NCI-H345 treated with DMSO at 0.1 percent for 48 hours (cell line): ENCODE measurements around the gene HDDC2.

Source experiments
- DNase-seq: peaks from one replicate; lab custom pipeline; 2025; ENCODE audit not compliant: unreplicated experiment; lab: John Stamatoyannopoulos, UW

The HDDC2 gene

DNA sequence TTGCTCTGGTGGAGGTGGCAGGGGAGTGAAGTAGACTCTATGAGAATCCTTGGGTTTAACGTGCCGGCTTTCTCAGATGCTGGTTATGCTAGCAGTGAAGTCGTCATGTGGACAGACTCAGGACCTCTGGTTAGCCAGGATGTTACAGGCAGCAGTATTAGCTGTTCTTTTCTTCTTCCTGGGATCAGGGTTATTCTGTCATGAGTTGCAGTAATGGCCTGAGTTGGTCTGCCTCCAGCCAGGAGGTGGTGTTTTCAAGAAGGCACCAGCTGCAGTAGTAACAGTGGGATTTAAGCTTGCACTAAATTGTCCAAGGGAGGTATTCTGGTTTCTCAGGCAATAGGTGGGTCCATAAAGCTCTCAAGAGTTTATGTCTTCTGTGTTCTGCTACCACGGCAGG lies 56.7 kb downstream of the HDDC2 start:
- DNase-seq = no peak

DNA sequence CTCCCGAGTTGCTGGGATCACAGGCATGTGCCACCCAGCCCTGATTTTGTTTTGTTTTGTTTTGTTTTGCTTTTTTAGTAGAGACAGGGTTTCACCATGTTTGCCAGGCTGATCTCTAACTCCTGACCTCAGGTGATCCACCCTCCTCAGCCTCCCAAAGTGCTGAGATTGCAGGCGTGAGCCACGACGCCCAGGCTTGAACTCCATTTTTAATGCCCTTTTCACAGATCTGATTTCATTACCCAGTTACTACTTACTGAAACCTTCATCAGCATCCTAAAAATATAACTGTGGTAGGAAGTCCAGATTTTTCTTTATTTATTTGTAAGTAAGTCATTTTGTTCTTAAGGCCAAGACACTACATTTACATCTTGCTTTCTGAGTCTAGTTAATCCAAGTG lies 64.0 kb downstream of the HDDC2 start:
- no peak for DNase-seq

DNA sequence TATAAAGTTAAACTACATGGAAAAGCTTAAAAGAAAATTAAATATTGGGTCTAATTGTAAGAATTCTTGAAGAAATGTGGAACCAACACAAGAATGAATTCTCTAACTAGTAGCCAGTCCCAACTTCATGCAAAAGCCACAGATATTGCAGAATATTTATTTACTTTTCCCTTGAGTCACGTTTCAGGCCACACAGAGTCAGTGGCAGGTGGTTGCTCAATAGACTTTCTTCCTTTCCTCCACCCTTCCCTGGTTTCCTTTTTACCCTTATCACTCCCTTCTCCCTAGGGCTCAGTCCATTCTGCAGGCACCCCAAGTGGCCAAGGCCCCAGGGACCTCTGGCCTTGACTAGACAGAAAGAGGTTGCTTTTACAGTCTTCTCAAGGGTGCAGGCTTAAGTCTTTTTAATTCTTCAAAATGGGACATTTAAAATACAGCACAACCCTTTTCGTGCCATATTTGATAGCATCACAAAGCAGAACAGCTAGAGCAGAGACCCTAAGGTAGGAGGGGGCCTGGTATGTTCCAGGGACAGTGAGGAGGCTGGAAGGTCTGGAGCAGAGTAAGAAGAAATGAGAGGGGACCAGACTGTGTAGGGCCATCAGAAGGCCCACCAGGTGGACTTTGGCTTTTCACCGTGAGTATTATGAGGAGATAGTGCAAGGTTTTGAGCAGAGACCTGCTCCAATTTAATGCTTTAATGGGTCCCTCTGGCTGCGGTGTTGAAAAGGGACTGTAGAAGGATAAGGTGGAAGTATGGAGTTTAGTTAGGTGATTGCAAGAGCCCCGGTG lies 65.0 kb downstream of the HDDC2 start:
- no peak for DNase-seq

DNA sequence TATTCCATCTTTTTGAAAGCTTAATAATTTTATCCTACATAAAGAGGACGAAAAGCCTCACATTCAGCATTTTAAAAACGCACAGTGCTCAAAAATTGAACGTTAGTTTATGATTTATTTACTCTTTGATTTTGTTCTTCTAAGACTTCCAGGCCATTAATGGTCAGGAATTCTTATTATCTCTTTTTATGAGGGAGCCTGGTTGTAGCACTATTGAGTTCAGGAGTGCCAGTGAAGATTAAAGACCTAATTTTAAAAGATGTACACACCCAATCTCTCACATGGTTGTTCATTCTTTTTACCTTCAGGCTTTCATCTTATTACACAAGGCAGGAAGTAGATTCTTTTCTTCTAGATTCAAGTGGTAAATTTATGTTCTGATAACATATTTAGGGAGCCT lies 68.6 kb downstream of the HDDC2 start:
- no peak for DNase-seq

DNA sequence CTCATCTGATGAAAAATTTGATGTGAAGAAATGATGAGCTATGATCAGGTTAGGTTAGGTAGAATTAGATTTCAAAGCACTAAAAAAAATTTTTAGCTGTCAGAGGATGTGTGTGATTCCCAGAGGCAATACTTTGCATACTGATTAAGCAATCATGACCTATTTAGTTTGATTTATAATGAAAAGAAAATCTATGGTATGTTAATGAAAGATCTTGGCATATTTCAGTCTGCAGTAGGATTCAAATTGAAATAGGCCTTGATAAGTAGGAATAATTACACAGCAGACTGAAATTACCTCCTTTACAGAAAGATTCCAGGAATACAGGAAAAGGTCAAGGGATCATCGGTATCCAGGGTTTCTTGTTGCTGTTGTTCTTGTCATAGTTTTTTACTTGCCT lies 69.3 kb downstream of the HDDC2 start:
- no peak for DNase-seq

DNA sequence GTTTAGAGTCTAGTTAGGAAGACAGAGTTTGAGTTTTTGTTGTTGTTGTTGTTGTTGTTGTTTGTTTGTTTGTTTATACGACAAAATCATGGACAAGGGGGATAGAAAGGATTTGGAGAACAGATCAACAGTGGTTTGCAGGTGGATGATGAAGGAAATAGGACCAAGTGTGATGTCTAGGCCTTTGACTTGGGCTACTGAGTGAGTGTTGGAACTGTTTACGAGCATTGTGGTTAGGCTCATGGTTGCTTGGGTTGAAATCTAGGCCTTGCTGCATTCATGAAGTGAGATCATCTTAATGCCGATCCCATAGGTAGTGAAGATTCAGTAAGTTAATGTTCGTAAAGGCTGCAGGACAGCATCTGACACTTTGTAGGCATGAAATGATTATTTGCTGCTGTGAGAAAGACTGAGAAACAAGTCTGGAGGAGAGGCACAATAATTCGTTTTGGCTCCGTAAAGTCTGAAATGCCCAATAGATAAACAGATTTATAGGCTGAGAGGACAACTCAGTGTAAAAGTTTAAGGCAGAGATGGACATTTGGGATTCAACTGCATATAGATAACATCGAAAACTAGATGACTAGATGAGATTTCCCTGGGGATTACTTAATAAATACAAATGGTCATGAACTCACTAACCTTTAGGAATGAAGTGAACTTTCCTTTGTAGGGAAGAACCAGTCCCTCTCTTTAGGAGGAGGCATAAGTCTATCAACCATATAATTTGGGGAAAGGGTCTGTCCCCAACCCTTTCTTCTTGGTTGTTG lies 70.0 kb downstream of the HDDC2 start:
- DNase-seq = no peak

DNA sequence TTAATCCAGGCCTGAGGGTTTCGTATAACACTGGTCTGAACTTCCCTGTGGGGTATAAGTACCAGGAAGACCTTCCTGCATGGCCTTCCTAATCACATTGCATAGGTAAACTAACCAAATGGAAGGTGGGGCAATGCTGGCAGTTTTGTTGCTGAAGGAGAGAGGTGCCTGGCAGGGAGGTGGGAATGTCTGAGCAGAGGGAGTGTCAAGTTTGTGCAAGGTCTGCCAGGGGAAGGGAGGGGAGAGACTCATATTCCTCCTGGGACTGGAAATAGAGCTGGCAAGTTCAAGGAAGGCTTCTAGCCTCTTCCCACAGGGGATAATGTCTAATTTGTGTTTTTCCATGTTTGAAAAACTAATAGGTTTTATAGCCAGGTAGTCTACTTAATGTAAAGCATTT lies 70.6 kb downstream of the HDDC2 start:
- no peak for DNase-seq

DNA sequence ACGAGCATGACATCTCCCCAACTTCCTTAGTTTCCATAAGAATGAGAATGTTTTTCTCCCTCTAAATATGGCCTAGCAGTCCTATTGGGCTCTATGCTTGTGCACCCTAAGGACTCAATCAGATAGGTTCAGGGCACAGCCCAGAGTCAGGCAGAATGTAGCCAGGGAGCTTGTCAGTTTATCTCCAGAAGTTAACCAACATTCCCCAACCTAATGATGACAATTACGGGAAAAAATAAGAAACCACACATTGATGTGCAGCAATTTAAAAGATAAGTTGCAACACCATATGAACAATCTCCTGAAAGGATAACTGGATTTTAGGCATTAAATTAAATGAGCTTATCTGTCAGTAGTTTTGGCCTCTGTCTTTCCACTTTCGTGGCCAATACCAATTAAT lies 71.1 kb downstream of the HDDC2 start:
- no peak for DNase-seq

DNA sequence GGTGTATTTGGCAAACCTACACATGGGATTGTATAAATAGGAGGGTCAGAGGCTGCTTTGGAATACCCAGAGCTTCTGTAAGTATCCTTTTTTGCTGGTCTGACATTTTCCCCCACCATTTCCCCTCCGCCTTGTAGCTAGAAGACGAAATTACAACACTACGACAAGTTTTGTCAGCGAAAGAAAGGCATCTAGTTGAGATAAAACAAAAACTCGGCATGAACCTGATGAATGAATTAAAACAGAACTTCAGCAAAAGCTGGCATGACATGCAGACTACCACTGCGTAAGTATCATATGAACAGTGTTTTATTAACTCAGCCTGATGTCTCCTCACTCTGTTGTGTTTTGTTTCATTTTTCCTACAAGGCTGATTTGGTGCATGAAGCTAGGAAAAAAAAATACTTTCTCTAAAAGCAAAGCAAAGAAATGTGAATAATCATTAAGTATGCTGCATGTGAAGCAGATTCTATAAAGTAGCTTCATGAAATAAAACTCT lies 72.7 kb downstream of the HDDC2 start:
- DNase-seq = no peak

DNA sequence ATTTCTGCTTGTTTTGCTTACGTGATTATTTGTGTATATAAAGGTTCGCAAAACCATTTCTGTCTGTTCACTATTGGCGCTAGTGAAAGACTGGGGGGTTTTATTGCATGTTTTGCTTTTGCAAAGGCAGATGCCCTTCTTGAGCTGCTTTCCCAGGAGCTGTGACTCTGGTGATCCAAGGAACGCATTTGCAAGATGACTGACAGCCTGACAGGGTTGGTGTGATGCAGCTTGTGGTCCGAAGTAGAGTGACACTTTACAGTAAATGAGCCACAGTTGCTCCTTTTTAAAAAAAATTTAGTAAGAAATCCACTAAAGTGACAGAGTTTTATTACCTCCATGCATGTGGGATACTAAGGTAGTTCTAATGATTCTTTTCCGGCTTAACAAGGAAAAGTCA lies 74.5 kb downstream of the HDDC2 start:
- no peak for DNase-seq
